KOPT-K1 (cell line): ENCODE measurements around the gene LRTM2.

Experiments used
- H3K27ac ChIP-seq: fragments of 200-600 bp; sonication (generic); 2 replicates; pipeline ENCODE4 v1.5.1; 2016; ENCODE audit warnings: antibody characterized with exemption, mild to moderate bottlenecking, low read depth, low read length; ENCODE audit not compliant: poor library complexity, severe bottlenecking
- H3K36me3 ChIP-seq: fragments of 200-600 bp; sonication (generic); 2 replicates; pipeline ENCODE4 v1.5.1; 2017; ENCODE audit warnings: antibody characterized with exemption, mild to moderate bottlenecking, low read length, moderate library complexity; ENCODE audit not compliant: insufficient read depth
- H3K9me3 ChIP-seq: fragments of 200-600 bp; sonication (generic); 2 replicates; pipeline ENCODE4 v1.5.1; 2017; ENCODE audit warnings: antibody characterized with exemption, low read length, mild to moderate bottlenecking; ENCODE audit not compliant: insufficient read depth, poor library complexity, severe bottlenecking

The LRTM2 gene

GRCh38 chr12:1848146-1848545, 27.8 kb downstream of the LRTM2 start:
- Histone ChIP-seq H3K9me3 (no peaks in the 10 kb centered on the region), H3K27ac (no peak overlapping the region), H3K36me3 (no peaks in the 10 kb centered on the region)

- no peak overlapping the region for H3K27ac ChIP-seq
- H3K9me3 ChIP-seq: no peaks in the 10 kb centered on the region
- H3K36me3 ChIP-seq: no peaks in the 10 kb centered on the region
These were observed 28.4 kb downstream of the LRTM2 start for GRCh38 chr12:1848745-1849144.

GRCh38 chr12:1851151-1851701, 30.9 kb downstream of the LRTM2 start:
- no peaks in the 10 kb centered on the region for H3K9me3 ChIP-seq
- no peak overlapping the region for H3K27ac ChIP-seq
- no peaks in the 10 kb centered on the region for H3K36me3 ChIP-seq

GRCh38 chr12:1852076-1852475, 31.7 kb downstream of the LRTM2 start:
- no peaks in the 10 kb centered on the region for H3K9me3 ChIP-seq
- H3K36me3 ChIP-seq: no peaks in the 10 kb centered on the region
- H3K27ac ChIP-seq: no peak overlapping the region

GRCh38 chr12:1853716-1854115, 33.4 kb downstream of the LRTM2 start:
- Histone ChIP-seq H3K9me3 (no peaks in the 10 kb centered on the region), H3K27ac (no peak overlapping the region), H3K36me3 (no peaks in the 10 kb centered on the region)

- no peaks in the 10 kb centered on the region for H3K9me3 ChIP-seq
- no peak overlapping the region for H3K27ac ChIP-seq
- H3K36me3 ChIP-seq: no peaks in the 10 kb centered on the region
These were observed 34.9 kb downstream of the LRTM2 start for GRCh38 chr12:1855241-1855640.

GRCh38 chr12:1857086-1857485, 36.7 kb downstream of the LRTM2 start:
- H3K36me3 ChIP-seq: no peaks in the 10 kb centered on the region
- no peaks in the 10 kb centered on the region for H3K9me3 ChIP-seq
- no peak overlapping the region for H3K27ac ChIP-seq

GRCh38 chr12:1857821-1858220, 37.5 kb downstream of the LRTM2 start:
- Histone ChIP-seq H3K27ac (no peak overlapping the region), H3K36me3 (no peaks in the 10 kb centered on the region)

GRCh38 chr12:1858456-1858855, 38.1 kb downstream of the LRTM2 start:
- no peak overlapping the region for H3K27ac ChIP-seq
- H3K9me3 ChIP-seq: no peaks in the 10 kb centered on the region
- no peaks in the 10 kb centered on the region for H3K36me3 ChIP-seq

More at GRCh38 chr12:1857821-1858220, 37.5 kb downstream of the LRTM2 start:
- no peaks in the 10 kb centered on the region for H3K9me3 ChIP-seq

- Histone ChIP-seq H3K36me3 (no peaks in the 10 kb centered on the region), H3K9me3 (no peaks in the 10 kb centered on the region), H3K27ac (no peak overlapping the region)
These were observed 39.3 kb downstream of the LRTM2 start for GRCh38 chr12:1859643-1860042.

- H3K27ac ChIP-seq: no peak overlapping the region
- no peaks in the 10 kb centered on the region for H3K36me3 ChIP-seq
- no peaks in the 10 kb centered on the region for H3K9me3 ChIP-seq
These were observed 42.6 kb downstream of the LRTM2 start for GRCh38 chr12:1862973-1863372.

- no peaks in the 10 kb centered on the region for H3K36me3 ChIP-seq
- no peak overlapping the region for H3K27ac ChIP-seq
- no peaks in the 10 kb centered on the region for H3K9me3 ChIP-seq
These were observed 43.5 kb downstream of the LRTM2 start for GRCh38 chr12:1863823-1864222.

GRCh38 chr12:1864456-1864855, 44.1 kb downstream of the LRTM2 start:
- H3K9me3 ChIP-seq: no peaks in the 10 kb centered on the region
- no peaks in the 10 kb centered on the region for H3K36me3 ChIP-seq
- H3K27ac ChIP-seq: no peak overlapping the region

GRCh38 chr12:1864867-1865266, 44.5 kb downstream of the LRTM2 start:
- Histone ChIP-seq H3K36me3 (no peaks in the 10 kb centered on the region), H3K9me3 (no peaks in the 10 kb centered on the region), H3K27ac (no peak overlapping the region)

- Histone ChIP-seq H3K36me3 (no peaks in the 10 kb centered on the region), H3K9me3 (no peaks in the 10 kb centered on the region), H3K27ac (no peak overlapping the region)
These were observed 45.0 kb downstream of the LRTM2 start for GRCh38 chr12:1865284-1865866.

- no peaks in the 10 kb centered on the region for H3K36me3 ChIP-seq
- no peaks in the 10 kb centered on the region for H3K9me3 ChIP-seq
- no peak overlapping the region for H3K27ac ChIP-seq
These were observed 48.8 kb downstream of the LRTM2 start for GRCh38 chr12:1869145-1869544.
